Adrenal gland (tissue), 5 donors: Measurements from ENCODE around the gene HOXA9.

Experiments used
- POLR2A ChIP-seq, 2 donors: fragments of 450-650 bp; IDR thresholded peaks; one replicate each; pipeline ENCODE4 v1.6.1; 2017; ENCODE audit warnings: antibody characterized with exemption in 2 of 2, mild to moderate bottlenecking in 2 of 2, moderate library complexity in 1 of 2
- TF ChIP-seq, protein P1 (sequence below), 6 experiments: fragments of 450-650 bp in 4 of 6; fragments of 200-600 bp in 2 of 6; sonication (generic) in 1 of 6; IDR thresholded peaks; 1 replicate in 5 of 6; 2 replicates in 1 of 6; pipeline versions ENCODE4 v1.5.1 to v1.8.0; 2016 to 2021; ENCODE audit warnings: antibody characterized with exemption in 6 of 6, mild to moderate bottlenecking in 2 of 6, moderate library complexity in 1 of 6
- donor health status: DM: no; HTN: no; CAD: no.

DNA sequence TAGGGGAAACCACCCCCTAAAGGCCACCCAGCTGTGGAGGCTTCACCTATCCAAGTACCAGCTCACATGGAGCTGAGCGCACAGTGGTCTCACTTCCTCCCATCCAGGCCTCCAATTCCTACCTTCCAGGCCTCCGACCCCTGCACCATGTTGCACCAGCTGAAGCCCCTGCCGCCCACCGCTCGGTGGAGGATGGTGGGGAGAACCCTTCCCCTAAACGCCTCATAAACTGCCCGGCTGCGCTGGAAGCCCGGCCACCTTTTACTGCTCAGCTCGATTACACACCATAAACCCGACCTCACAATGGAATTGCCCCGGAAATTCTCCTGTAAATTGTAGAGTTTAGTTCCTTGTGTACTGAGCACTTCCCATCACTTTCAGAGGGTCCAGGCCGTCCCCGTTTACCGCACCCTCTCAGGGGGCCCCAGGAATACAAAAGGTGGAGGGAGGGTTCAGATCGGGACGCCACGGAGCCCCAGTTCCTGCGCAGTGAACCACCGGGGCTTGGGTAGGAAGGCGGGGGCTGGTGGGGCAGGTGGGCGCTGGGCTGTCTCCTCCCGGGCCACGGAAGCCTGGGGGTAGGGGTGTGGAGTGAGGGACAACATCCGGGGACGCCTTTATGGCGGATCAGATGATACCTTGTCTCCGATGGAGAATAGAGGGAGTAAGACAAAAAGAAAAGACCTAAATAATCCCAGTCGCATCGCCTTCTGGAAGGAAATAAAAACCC lies 7.5 kb downstream of the HOXA9 start:
- TF ChIP-seq, protein P1, sequence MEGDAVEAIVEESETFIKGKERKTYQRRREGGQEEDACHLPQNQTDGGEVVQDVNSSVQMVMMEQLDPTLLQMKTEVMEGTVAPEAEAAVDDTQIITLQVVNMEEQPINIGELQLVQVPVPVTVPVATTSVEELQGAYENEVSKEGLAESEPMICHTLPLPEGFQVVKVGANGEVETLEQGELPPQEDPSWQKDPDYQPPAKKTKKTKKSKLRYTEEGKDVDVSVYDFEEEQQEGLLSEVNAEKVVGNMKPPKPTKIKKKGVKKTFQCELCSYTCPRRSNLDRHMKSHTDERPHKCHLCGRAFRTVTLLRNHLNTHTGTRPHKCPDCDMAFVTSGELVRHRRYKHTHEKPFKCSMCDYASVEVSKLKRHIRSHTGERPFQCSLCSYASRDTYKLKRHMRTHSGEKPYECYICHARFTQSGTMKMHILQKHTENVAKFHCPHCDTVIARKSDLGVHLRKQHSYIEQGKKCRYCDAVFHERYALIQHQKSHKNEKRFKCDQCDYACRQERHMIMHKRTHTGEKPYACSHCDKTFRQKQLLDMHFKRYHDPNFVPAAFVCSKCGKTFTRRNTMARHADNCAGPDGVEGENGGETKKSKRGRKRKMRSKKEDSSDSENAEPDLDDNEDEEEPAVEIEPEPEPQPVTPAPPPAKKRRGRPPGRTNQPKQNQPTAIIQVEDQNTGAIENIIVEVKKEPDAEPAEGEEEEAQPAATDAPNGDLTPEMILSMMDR (IDR thresholded peaks at IDR 0.05), result no peak
- TF ChIP-seq POLR2A (IDR thresholded peaks at IDR 0.05), result no peak
